ENCODE data around the gene NIFK.

- TF ChIP-seq, protein P1, sequence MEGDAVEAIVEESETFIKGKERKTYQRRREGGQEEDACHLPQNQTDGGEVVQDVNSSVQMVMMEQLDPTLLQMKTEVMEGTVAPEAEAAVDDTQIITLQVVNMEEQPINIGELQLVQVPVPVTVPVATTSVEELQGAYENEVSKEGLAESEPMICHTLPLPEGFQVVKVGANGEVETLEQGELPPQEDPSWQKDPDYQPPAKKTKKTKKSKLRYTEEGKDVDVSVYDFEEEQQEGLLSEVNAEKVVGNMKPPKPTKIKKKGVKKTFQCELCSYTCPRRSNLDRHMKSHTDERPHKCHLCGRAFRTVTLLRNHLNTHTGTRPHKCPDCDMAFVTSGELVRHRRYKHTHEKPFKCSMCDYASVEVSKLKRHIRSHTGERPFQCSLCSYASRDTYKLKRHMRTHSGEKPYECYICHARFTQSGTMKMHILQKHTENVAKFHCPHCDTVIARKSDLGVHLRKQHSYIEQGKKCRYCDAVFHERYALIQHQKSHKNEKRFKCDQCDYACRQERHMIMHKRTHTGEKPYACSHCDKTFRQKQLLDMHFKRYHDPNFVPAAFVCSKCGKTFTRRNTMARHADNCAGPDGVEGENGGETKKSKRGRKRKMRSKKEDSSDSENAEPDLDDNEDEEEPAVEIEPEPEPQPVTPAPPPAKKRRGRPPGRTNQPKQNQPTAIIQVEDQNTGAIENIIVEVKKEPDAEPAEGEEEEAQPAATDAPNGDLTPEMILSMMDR (conservative IDR thresholded peaks at IDR 0.05 in 1 of 2, IDR thresholded peaks at IDR 0.05 in 1 of 2; ENCODE audit: extremely low read depth in 1 of 2, insufficient read depth in 1 of 2, low read depth in 1 of 2, low read length in 2 of 2), result no peak
- no peak for TF ChIP-seq EZH2 (IDR thresholded peaks at IDR 0.05; ENCODE audit: borderline replicate concordance, low read length)
Observed at GRCh38 chr2:121776885-121777698, 40.4 kb upstream of the NIFK start.
